Measurements from ENCODE around the gene PAPPA. TPM values are rescaled to one million over a fixed set of nuclear protein-coding genes. Genes with fewer than 3 reads are reported as not detected.

PAPPA gene
- total RNA-seq, 1 donor from 2014 or later = 172 TPM

DNA sequence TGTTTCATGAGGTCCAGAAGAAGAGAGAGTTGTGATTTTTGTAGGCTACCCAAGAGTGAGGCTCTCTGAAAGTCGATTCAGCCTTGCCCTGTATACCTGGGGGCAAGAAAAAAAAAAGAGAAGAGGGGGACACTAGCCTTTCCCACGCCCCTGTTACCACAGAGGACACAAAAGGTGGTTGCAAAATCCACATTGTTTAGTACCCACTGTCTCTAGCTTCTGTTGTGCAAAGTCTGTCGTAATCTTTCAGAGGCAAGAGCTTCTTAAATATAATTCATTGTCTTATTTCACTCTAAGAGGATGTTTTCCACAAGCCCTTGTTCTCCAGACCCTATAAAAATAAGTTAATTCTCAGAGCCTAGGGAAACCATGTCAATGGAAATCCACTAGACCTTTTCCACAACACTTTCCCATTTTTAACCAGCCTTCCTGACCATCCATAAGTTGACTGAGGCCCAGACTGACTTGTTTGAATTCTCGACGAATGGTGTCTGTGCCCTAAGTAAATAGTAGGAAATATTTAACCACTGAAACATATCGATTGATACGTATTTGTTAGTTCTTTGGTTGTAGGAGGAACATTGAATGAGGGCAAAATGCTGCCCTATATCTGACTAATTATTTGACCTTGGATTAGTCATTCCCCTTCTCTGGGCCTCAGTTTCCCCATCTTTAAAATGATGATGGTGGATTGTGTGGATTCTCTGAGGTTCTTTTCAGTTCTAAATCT lies 182.7 kb downstream of the PAPPA start:
- H3K36me3 Mint-ChIP-seq (ENCODE audit: low read depth, unreplicated experiment) = peaks cover 49% of the 10 kb centered on the region
- no peaks in the 10 kb centered on the region for H3K4me1 ChIP-seq (ENCODE audit: insufficient read depth, low read length)
- H3K27ac ChIP-seq (ENCODE audit: low read depth, low read length) = no peak overlapping the region
- no peaks in the 10 kb centered on the region for H3K9me3 ChIP-seq (ENCODE audit: insufficient read depth, low read depth, low read length)
- H3K9ac ChIP-seq (ENCODE audit: low read length) = no peak overlapping the region
- peak overlapping the region; percentile 82 for H3K27ac Mint-ChIP-seq (ENCODE audit: unreplicated experiment)
- H3K4me3 Mint-ChIP-seq (ENCODE audit: unreplicated experiment) = no peak overlapping the region
- H4K20me1 ChIP-seq (ENCODE audit: insufficient read depth, low read length) = peaks cover 3% of the 10 kb centered on the region
- peaks cover 30% of the 10 kb centered on the region for H3K4me1 Mint-ChIP-seq (ENCODE audit: low read depth, unreplicated experiment)
- no peak overlapping the region for H2AFZ ChIP-seq (ENCODE audit: low read depth, low read length)
- H3K27me3 ChIP-seq (ENCODE audit: insufficient read depth, low read length) = no peaks in the 10 kb centered on the region
- H3K4me2 ChIP-seq (ENCODE audit: low read length) = no peak overlapping the region
- H3K79me2 ChIP-seq (ENCODE audit: insufficient read depth, low read length) = no peaks in the 10 kb centered on the region
- no peak for FAIRE-seq
- DNase-seq (ENCODE audit: low read depth) = no peak
- H3K9me3 Mint-ChIP-seq (ENCODE audit: unreplicated experiment) = peaks cover under 1% of the 10 kb centered on the region
- TF ChIP-seq EZH2 (IDR thresholded peaks at IDR 0.05; ENCODE audit: insufficient read depth, low read length) (no peak), CTCF (IDR thresholded peaks at IDR 0.05; ENCODE audit: insufficient read depth, low read depth, low read length) (no peak)
- H3K36me3 ChIP-seq (ENCODE audit: insufficient read depth, low read length) = no peaks in the 10 kb centered on the region
- no peak overlapping the region for H3K4me3 ChIP-seq (ENCODE audit: insufficient read depth, low read depth, low read length)
- no peaks in the 10 kb centered on the region for H3K27me3 Mint-ChIP-seq (ENCODE audit: low read depth, unreplicated experiment)

DNA sequence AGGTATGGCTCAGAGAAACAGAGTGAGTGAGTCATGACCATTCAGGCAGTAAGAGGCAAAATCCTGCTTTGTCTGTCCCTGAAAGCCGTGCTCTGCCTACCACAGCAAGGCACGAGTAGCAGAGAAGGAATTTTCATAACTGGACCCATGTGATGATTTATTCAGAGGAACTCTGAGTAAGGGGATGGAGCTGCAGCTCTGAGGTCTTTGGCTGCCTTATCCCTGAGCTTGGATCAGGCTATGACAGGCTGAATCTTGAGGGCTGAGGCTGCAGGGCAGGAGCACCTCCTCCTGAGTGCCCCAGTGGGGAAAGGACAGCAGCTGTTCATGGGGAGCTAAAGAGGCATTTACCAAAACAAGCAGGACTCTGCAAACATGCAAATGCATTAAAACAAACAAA lies 183.4 kb downstream of the PAPPA start:
- DNase-seq (ENCODE audit: low read depth) (peak; percentile 75), FAIRE-seq (no peak)
- Histone ChIP-seq H3K27me3 (ENCODE audit: insufficient read depth, low read length) (no peaks in the 10 kb centered on the region), H3K79me2 (ENCODE audit: insufficient read depth, low read length) (no peaks in the 10 kb centered on the region), H3K4me3 (ENCODE audit: insufficient read depth, low read depth, low read length) (no peak overlapping the region), H3K4me2 (ENCODE audit: low read length) (peak overlapping the region; percentile 31), H3K4me1 (ENCODE audit: insufficient read depth, low read length) (no peaks in the 10 kb centered on the region), H2AFZ (ENCODE audit: low read depth, low read length) (no peak overlapping the region), H4K20me1 (ENCODE audit: insufficient read depth, low read length) (peaks cover 3% of the 10 kb centered on the region), H3K36me3 (ENCODE audit: insufficient read depth, low read length) (no peaks in the 10 kb centered on the region), H3K9ac (ENCODE audit: low read length) (no peak overlapping the region), H3K27ac (ENCODE audit: low read depth, low read length) (no peak overlapping the region), H3K9me3 (ENCODE audit: insufficient read depth, low read depth, low read length) (no peaks in the 10 kb centered on the region)
- Mint-ChIP-seq H3K9me3 (ENCODE audit: unreplicated experiment) (peaks cover 2% of the 10 kb centered on the region), H3K36me3 (ENCODE audit: low read depth, unreplicated experiment) (peaks cover 47% of the 10 kb centered on the region), H3K27me3 (ENCODE audit: low read depth, unreplicated experiment) (no peaks in the 10 kb centered on the region), H3K4me1 (ENCODE audit: low read depth, unreplicated experiment) (peaks cover 30% of the 10 kb centered on the region), H3K27ac (ENCODE audit: unreplicated experiment) (peak overlapping the region; percentile 73), H3K4me3 (ENCODE audit: unreplicated experiment) (peak overlapping the region; percentile 25)
- TF ChIP-seq EZH2 (IDR thresholded peaks at IDR 0.05; ENCODE audit: insufficient read depth, low read length) = no peak
- no peak for TF ChIP-seq CTCF (IDR thresholded peaks at IDR 0.05; ENCODE audit: insufficient read depth, low read depth, low read length)

GRCh38 chr9:116340270-116340669 lies 186.7 kb downstream of the PAPPA start:
- Mint-ChIP-seq H3K4me1 (ENCODE audit: low read depth, unreplicated experiment) (peaks cover 30% of the 10 kb centered on the region), H3K9me3 (ENCODE audit: unreplicated experiment) (peaks cover 2% of the 10 kb centered on the region), H3K36me3 (ENCODE audit: low read depth, unreplicated experiment) (peaks cover 48% of the 10 kb centered on the region), H3K27me3 (ENCODE audit: low read depth, unreplicated experiment) (no peaks in the 10 kb centered on the region), H3K4me3 (ENCODE audit: unreplicated experiment) (no peak overlapping the region), H3K27ac (ENCODE audit: unreplicated experiment) (no peak overlapping the region)
- no peaks in the 10 kb centered on the region for H3K79me2 ChIP-seq (ENCODE audit: insufficient read depth, low read length)
- no peaks in the 10 kb centered on the region for H3K9me3 ChIP-seq (ENCODE audit: insufficient read depth, low read depth, low read length)
- H3K9ac ChIP-seq (ENCODE audit: low read length) = no peak overlapping the region
- H3K36me3 ChIP-seq (ENCODE audit: insufficient read depth, low read length) = no peaks in the 10 kb centered on the region
- DNase-seq (ENCODE audit: low read depth) (no peak), FAIRE-seq (no peak)
- no peaks in the 10 kb centered on the region for H3K4me1 ChIP-seq (ENCODE audit: insufficient read depth, low read length)
- no peak overlapping the region for H3K4me3 ChIP-seq (ENCODE audit: insufficient read depth, low read depth, low read length)
- TF ChIP-seq EZH2 (IDR thresholded peaks at IDR 0.05; ENCODE audit: insufficient read depth, low read length) (no peak), CTCF (IDR thresholded peaks at IDR 0.05; ENCODE audit: insufficient read depth, low read depth, low read length) (no peak)
- H4K20me1 ChIP-seq (ENCODE audit: insufficient read depth, low read length) = peaks cover 3% of the 10 kb centered on the region
- H3K4me2 ChIP-seq (ENCODE audit: low read length) = no peak overlapping the region
- H3K27ac ChIP-seq (ENCODE audit: low read depth, low read length) = no peak overlapping the region
- no peaks in the 10 kb centered on the region for H3K27me3 ChIP-seq (ENCODE audit: insufficient read depth, low read length)
- H2AFZ ChIP-seq (ENCODE audit: low read depth, low read length) = no peak overlapping the region
